Activated T-cell treated with anti-CD3 and anti-CD28 coated beads, Interleukin-2, amount 50 U/mL, for 4 hours (primary cell): Measurements from ENCODE around the gene GAS2L1. TPM values are rescaled to one million over a fixed set of nuclear protein-coding genes. Genes with fewer than 3 reads are reported as not detected.

Experiments used
- total RNA-seq, 3 donors: library from RNA; stranded (reverse); gene quantifications; one replicate each; pipeline ENCODE4 v1.2.1, GENCODE V29; 2021

The GAS2L1 gene
- total RNA-seq, 3 donors from 2014 or later = 0.37 to 0.90 (median 0.56) TPM

Other genes starting within 250 kb of the GAS2L1 start
- gene C22orf31, start 244.8 kb upstream of the GAS2L1 start, total RNA-seq = not detected
- gene KREMEN1, start 233.6 kb upstream of the GAS2L1 start, total RNA-seq = under 1 TPM; 0.03 to 0.33 (median 0.03) TPM
- gene EMID1, start 100.8 kb upstream of the GAS2L1 start, total RNA-seq = under 1 TPM in 2 of 3 donors, not detected in 1; 0.20 to 0.22 TPM
- gene RHBDD3, start 38.7 kb upstream of the GAS2L1 start, total RNA-seq = 10 to 100 TPM; 52.0 to 61.0 (median 56.8) TPM
- 100 to 1,000 TPM; 458 to 522 (median 474) TPM for gene EWSR1, start 38.4 kb upstream of the GAS2L1 start, total RNA-seq
- under 1 TPM; 0.56 to 0.87 (median 0.79) TPM for gene RASL10A, start 9.0 kb downstream of the GAS2L1 start, total RNA-seq
- gene AP1B1, start 81.9 kb downstream of the GAS2L1 start, total RNA-seq = 10 to 100 TPM; 87.0 to 92.2 (median 89.8) TPM
- gene RFPL1, start 131.9 kb downstream of the GAS2L1 start, total RNA-seq = not detected
- 1 to 10 TPM; 5.8 to 8.3 (median 7.3) TPM for gene NEFH, start 173.6 kb downstream of the GAS2L1 start, total RNA-seq
- 10 to 100 TPM; 69.2 to 69.7 (median 69.5) TPM for gene THOC5, start 247.1 kb downstream of the GAS2L1 start, total RNA-seq